ENCODE measurements around the gene CACNA1C. TPM values are rescaled to one million over a fixed set of nuclear protein-coding genes. Genes with fewer than 3 reads are reported as not detected.

CACNA1C gene
- total RNA-seq, 1 donor from 2014 or later: 7.3 TPM

- H3K4me3 ChIP-seq (ENCODE audit: low read length in 3 of 3): no peak overlapping the region
- peaks cover 0 to 10% (median 5%) of the 10 kb centered on the region in 3 donors for H3K36me3 ChIP-seq (ENCODE audit: control insufficient read depth in 3 of 3, insufficient read depth in 3 of 3, low read length in 3 of 3)
- no peak overlapping the region for H3K9ac ChIP-seq (ENCODE audit: low read depth in 1 of 3, low read length in 3 of 3)
- H3K4me1 ChIP-seq (ENCODE audit: control insufficient read depth in 3 of 3, insufficient read depth in 3 of 3, low read length in 3 of 3): no peaks in the 10 kb centered on the region
- H3K27me3 ChIP-seq (ENCODE audit: control insufficient read depth in 3 of 3, insufficient read depth in 3 of 3, low read length in 3 of 3): no peaks in the 10 kb centered on the region
- no peak overlapping the region for H3K27ac ChIP-seq (ENCODE audit: low read depth, low read length)
- H3K9me3 ChIP-seq (ENCODE audit: control insufficient read depth in 3 of 3, low read length in 3 of 3): no peaks in the 10 kb centered on the region
These were observed 614.1 kb downstream of the CACNA1C start for GRCh38 chr12:2666846-2667245.

DNA sequence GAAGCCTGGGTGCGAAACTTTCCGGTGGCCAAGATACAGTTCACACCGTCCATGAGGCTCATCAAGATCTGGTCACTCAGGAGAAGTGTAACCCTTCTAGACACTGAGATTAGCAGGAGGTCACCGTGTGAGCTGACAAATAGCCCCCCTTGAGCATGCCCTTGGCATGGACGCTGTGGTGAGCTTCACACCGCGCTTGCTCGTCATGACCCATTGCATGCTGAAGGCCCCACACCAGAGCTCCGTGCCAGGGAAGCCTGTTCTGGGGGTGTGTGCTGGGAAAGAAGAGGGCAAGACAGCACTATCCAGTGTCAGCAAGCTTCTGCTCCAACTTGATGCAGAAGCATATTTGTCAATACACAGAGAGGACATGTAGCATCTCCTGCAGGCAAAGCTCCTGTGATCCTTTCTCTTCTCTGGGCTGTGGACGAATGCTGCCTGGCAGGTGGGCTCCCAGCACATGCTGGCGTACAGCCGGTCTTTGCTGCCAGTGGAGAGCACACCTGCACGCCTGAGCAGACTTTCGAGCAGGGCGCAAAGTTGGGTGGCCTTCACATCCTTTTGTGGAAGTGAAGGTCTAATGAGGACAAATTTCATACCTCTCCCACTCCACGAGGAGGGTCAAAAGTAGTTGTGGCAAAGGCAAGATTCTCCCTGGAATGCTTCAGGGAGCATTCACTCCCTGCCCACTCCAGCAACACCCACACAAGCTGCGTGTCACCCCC, 615.1 kb downstream of the CACNA1C start:
- peaks cover 0 to 12% (median 5%) of the 10 kb centered on the region in 3 donors for H3K36me3 ChIP-seq (ENCODE audit: control insufficient read depth in 3 of 3, insufficient read depth in 3 of 3, low read length in 3 of 3)
- H3K27me3 ChIP-seq (ENCODE audit: control insufficient read depth in 3 of 3, insufficient read depth in 3 of 3, low read length in 3 of 3): no peaks in the 10 kb centered on the region
- H3K27ac ChIP-seq (ENCODE audit: low read depth, low read length): no peak overlapping the region
- no peaks in the 10 kb centered on the region for H3K9me3 ChIP-seq (ENCODE audit: control insufficient read depth in 3 of 3, low read length in 3 of 3)
- H3K4me1 ChIP-seq (ENCODE audit: control insufficient read depth in 3 of 3, insufficient read depth in 3 of 3, low read length in 3 of 3): no peaks in the 10 kb centered on the region
- H3K9ac ChIP-seq (ENCODE audit: low read depth in 1 of 3, low read length in 3 of 3): no peak overlapping the region
- no peak overlapping the region for H3K4me3 ChIP-seq (ENCODE audit: low read length in 3 of 3)

DNA sequence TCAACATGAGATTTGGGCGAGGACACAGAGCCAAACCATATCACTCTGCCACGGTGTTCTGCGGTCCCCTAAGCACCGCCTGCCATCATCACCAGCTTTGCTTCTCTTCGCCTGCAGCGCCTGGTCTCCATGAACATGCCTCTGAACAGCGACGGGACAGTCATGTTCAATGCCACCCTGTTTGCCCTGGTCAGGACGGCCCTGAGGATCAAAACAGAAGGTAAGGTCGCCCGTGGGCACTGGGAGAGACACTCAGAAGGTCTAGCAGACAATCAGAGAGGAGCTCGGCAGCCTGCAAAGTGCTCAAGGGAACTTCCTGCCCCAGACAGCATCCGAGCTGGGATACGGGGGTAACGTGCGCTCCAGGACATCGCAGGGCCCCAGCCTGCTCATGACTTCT, 616.0 kb downstream of the CACNA1C start:
- Histone ChIP-seq H3K27me3 (ENCODE audit: control insufficient read depth in 3 of 3, insufficient read depth in 3 of 3, low read length in 3 of 3) (no peaks in the 10 kb centered on the region), H3K36me3 (ENCODE audit: control insufficient read depth in 3 of 3, insufficient read depth in 3 of 3, low read length in 3 of 3) (peaks cover 0 to 13% (median 5%) of the 10 kb centered on the region in 3 donors), H3K9ac (ENCODE audit: low read depth in 1 of 3, low read length in 3 of 3) (no peak overlapping the region), H3K27ac (ENCODE audit: low read depth, low read length) (no peak overlapping the region), H3K4me1 (ENCODE audit: control insufficient read depth in 3 of 3, insufficient read depth in 3 of 3, low read length in 3 of 3) (no peaks in the 10 kb centered on the region), H3K4me3 (ENCODE audit: low read length in 3 of 3) (no peak overlapping the region), H3K9me3 (ENCODE audit: control insufficient read depth in 3 of 3, low read length in 3 of 3) (no peaks in the 10 kb centered on the region)

- Histone ChIP-seq H3K4me3 (ENCODE audit: low read length in 3 of 3) (no peak overlapping the region), H3K4me1 (ENCODE audit: control insufficient read depth in 3 of 3, insufficient read depth in 3 of 3, low read length in 3 of 3) (no peaks in the 10 kb centered on the region), H3K27me3 (ENCODE audit: control insufficient read depth in 3 of 3, insufficient read depth in 3 of 3, low read length in 3 of 3) (no peaks in the 10 kb centered on the region), H3K36me3 (ENCODE audit: control insufficient read depth in 3 of 3, insufficient read depth in 3 of 3, low read length in 3 of 3) (peaks cover 0 to 12% (median 5%) of the 10 kb centered on the region in 3 donors), H3K9me3 (ENCODE audit: control insufficient read depth in 3 of 3, low read length in 3 of 3) (no peaks in the 10 kb centered on the region), H3K27ac (ENCODE audit: low read depth, low read length) (no peak overlapping the region), H3K9ac (ENCODE audit: low read depth in 1 of 3, low read length in 3 of 3) (no peak overlapping the region)
These were observed 616.8 kb downstream of the CACNA1C start for GRCh38 chr12:2669560-2669959.

DNA sequence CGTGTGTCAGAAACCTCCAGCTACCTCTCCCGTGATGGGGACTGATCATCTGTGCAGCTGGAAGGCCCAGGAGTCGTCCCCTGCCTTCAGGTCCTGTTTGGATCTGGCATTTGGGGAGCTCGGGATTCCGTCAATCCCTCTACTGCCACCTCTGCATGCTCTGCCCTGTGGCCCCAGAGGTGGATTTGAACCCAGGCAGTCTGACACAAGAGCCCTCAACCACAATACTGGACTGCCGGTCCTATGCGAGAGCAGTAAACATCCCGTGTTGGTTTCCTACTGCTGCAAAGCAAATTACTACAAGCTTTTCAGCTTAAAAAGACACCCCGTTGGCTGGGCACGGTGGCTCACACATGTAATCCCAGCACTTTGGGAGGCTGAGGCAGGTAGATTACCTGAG, 620.1 kb downstream of the CACNA1C start:
- Histone ChIP-seq H3K9ac (ENCODE audit: low read depth in 1 of 3, low read length in 3 of 3) (no peak overlapping the region), H3K36me3 (ENCODE audit: control insufficient read depth in 3 of 3, insufficient read depth in 3 of 3, low read length in 3 of 3) (peaks cover 0 to 9% (median 0%) of the 10 kb centered on the region in 3 donors), H3K27me3 (ENCODE audit: control insufficient read depth in 3 of 3, insufficient read depth in 3 of 3, low read length in 3 of 3) (no peaks in the 10 kb centered on the region), H3K4me3 (ENCODE audit: low read length in 3 of 3) (no peak overlapping the region), H3K4me1 (ENCODE audit: control insufficient read depth in 3 of 3, insufficient read depth in 3 of 3, low read length in 3 of 3) (no peaks in the 10 kb centered on the region), H3K27ac (ENCODE audit: low read depth, low read length) (no peak overlapping the region), H3K9me3 (ENCODE audit: control insufficient read depth in 3 of 3, low read length in 3 of 3) (no peaks in the 10 kb centered on the region)

DNA sequence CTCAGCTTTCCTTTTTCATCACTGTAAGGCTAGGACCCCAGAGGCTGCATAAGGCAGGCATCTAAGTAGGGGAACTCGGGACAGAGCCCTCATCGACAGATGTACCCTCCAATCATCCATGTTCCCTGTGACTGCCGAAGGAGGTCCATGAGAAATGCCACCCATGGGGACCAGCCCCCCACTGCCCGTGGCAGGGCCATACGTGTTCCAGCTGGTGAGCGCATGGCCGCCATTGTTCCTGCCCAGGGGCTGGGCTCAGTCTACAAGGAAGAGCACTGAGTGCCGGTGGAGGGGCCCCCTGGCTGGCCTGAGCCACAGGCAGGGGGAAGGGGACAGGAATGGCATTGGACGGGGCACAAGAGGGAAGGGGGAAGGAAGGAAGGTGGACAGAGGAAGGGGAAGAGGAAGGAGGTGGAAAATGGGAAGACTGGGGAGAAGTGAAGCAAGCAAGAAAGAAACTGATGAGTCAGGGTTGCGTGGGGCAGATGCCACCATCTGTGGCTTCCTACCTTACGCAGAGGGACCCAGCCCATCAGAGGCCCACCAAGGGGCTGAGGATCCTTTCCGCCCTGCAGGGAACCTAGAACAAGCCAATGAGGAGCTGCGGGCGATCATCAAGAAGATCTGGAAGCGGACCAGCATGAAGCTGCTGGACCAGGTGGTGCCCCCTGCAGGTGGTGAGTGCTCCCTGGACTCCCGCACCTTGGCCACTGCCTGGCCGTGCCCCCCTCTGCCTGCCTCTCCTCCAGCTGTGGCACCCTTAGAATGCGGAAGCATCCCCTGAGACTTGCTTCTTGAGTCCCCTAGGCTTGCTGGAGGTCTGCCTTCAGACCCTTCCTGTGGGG, 621.4 kb downstream of the CACNA1C start:
- Histone ChIP-seq H3K9me3 (ENCODE audit: control insufficient read depth in 3 of 3, low read length in 3 of 3) (no peaks in the 10 kb centered on the region), H3K4me3 (ENCODE audit: low read length in 3 of 3) (no peak overlapping the region), H3K4me1 (ENCODE audit: control insufficient read depth in 3 of 3, insufficient read depth in 3 of 3, low read length in 3 of 3) (no peaks in the 10 kb centered on the region), H3K9ac (ENCODE audit: low read depth in 1 of 3, low read length in 3 of 3) (no peak overlapping the region), H3K27ac (ENCODE audit: low read depth, low read length) (no peak overlapping the region), H3K36me3 (ENCODE audit: control insufficient read depth in 3 of 3, insufficient read depth in 3 of 3, low read length in 3 of 3) (peaks cover 0 to 3% (median 0%) of the 10 kb centered on the region in 3 donors), H3K27me3 (ENCODE audit: control insufficient read depth in 3 of 3, insufficient read depth in 3 of 3, low read length in 3 of 3) (peaks cover 0 to 2% (median 0%) of the 10 kb centered on the region in 3 donors)

- H3K36me3 ChIP-seq (ENCODE audit: control insufficient read depth in 3 of 3, insufficient read depth in 3 of 3, low read length in 3 of 3): peaks cover 0 to 3% (median 0%) of the 10 kb centered on the region in 3 donors
- no peaks in the 10 kb centered on the region for H3K9me3 ChIP-seq (ENCODE audit: control insufficient read depth in 3 of 3, low read length in 3 of 3)
- peaks cover 0 to 5% (median 0%) of the 10 kb centered on the region in 3 donors for H3K27me3 ChIP-seq (ENCODE audit: control insufficient read depth in 3 of 3, insufficient read depth in 3 of 3, low read length in 3 of 3)
- H3K4me3 ChIP-seq (ENCODE audit: low read length in 3 of 3): no peak overlapping the region
- no peak overlapping the region for H3K9ac ChIP-seq (ENCODE audit: low read depth in 1 of 3, low read length in 3 of 3)
- H3K4me1 ChIP-seq (ENCODE audit: control insufficient read depth in 3 of 3, insufficient read depth in 3 of 3, low read length in 3 of 3): no peaks in the 10 kb centered on the region
- H3K27ac ChIP-seq (ENCODE audit: low read depth, low read length): no peak overlapping the region
These were observed 623.0 kb downstream of the CACNA1C start for GRCh38 chr12:2675776-2676175.

DNA sequence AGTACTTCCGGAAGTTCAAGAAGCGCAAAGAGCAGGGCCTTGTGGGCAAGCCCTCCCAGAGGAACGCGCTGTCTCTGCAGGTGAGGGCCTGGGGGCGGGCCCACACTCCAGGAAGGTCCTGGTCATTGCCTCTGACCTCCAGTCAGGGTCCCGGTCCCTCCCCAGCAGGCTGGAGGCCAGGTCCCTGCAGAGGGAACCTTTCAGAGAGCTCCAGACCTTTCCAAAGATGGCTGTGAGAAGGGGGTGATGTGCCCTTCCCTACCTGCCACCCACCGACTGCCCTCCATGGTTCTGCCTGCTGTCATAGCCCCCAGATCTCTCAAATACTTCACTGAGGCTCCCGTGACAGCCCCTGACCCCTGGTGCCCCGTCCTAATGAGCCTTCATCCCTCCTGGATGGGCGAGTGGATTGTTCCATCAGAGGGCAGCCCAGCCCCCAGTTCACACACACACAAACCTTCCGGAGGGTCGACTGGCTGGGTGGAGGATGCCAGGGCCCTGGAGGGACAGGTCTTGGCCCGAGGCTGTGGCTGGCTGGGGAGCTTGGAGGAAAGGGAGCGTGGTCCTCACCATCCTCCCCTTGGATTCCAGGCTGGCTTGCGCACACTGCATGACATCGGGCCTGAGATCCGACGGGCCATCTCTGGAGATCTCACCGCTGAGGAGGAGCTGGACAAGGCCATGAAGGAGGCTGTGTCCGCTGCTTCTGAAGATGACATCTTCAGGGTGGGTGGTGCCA, 624.5 kb downstream of the CACNA1C start:
- H3K9ac ChIP-seq (ENCODE audit: low read depth in 1 of 3, low read length in 3 of 3): no peak overlapping the region
- H3K27ac ChIP-seq (ENCODE audit: low read depth, low read length): no peak overlapping the region
- H3K9me3 ChIP-seq (ENCODE audit: control insufficient read depth in 3 of 3, low read length in 3 of 3): no peaks in the 10 kb centered on the region
- H3K4me3 ChIP-seq (ENCODE audit: low read length in 3 of 3): no peak overlapping the region
- H3K27me3 ChIP-seq (ENCODE audit: control insufficient read depth in 3 of 3, insufficient read depth in 3 of 3, low read length in 3 of 3): peaks cover 0 to 5% (median 0%) of the 10 kb centered on the region in 3 donors
- no peaks in the 10 kb centered on the region for H3K4me1 ChIP-seq (ENCODE audit: control insufficient read depth in 3 of 3, insufficient read depth in 3 of 3, low read length in 3 of 3)
- peaks cover 0 to 3% (median 0%) of the 10 kb centered on the region in 3 donors for H3K36me3 ChIP-seq (ENCODE audit: control insufficient read depth in 3 of 3, insufficient read depth in 3 of 3, low read length in 3 of 3)

DNA sequence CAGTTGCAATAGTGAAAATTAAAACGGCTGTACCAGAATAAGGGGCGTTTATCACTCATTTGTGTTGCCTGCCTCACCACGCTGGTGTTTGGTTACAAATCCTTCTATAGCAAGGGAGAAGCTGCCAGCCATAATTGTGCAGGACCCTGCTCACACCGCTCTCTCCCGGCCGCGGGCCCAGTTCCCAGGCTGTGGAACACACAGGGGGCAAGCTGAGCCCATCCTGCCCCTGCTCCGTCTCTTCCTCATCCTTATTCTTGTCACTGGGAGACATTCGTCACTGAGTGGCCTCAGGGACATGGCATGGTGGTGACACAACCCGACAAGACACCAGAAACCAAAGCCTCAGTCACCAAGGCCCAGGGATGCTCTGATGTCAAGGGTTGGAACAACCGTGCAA, 625.6 kb downstream of the CACNA1C start:
- no peak overlapping the region for H3K9ac ChIP-seq (ENCODE audit: low read depth in 1 of 3, low read length in 3 of 3)
- no peaks in the 10 kb centered on the region for H3K9me3 ChIP-seq (ENCODE audit: control insufficient read depth in 3 of 3, low read length in 3 of 3)
- no peak overlapping the region for H3K4me3 ChIP-seq (ENCODE audit: low read length in 3 of 3)
- H3K36me3 ChIP-seq (ENCODE audit: control insufficient read depth in 3 of 3, insufficient read depth in 3 of 3, low read length in 3 of 3): no peaks in the 10 kb centered on the region
- no peak overlapping the region for H3K27ac ChIP-seq (ENCODE audit: low read depth, low read length)
- peaks cover 0 to 4% (median 0%) of the 10 kb centered on the region in 3 donors for H3K4me1 ChIP-seq (ENCODE audit: control insufficient read depth in 3 of 3, insufficient read depth in 3 of 3, low read length in 3 of 3)
- H3K27me3 ChIP-seq (ENCODE audit: control insufficient read depth in 3 of 3, insufficient read depth in 3 of 3, low read length in 3 of 3): peaks cover 0 to 5% (median 0%) of the 10 kb centered on the region in 3 donors

Data from skeletal muscle tissue (tissue), 4 donors.